GM08714 (cell line): ENCODE data around the gene EFCAB14.
A peak's percentile ranks its signal among the peaks of the same experiment; 100 is the strongest.
"Not testable (repeated sequence)": the region's sequence is repeated elsewhere in the genome, so short reads cannot be mapped to it uniquely, and the experiment has no call there.

Experiments
- H3K4me3 ChIP-seq: fragments of 200-500 bp; sonication (Bioruptor generic); 2 replicates; pipeline ENCODE4 v1.5.1; 2014; ENCODE audit warnings: mild to moderate bottlenecking, low read length, inconsistent platforms
- ZNF274 ChIP-seq: IDR thresholded peaks from 2 replicates; pipeline ENCODE4 v1.6.1; 2012; ENCODE audit warnings: mild to moderate bottlenecking, low read depth, low read length

The EFCAB14 gene, protein sequence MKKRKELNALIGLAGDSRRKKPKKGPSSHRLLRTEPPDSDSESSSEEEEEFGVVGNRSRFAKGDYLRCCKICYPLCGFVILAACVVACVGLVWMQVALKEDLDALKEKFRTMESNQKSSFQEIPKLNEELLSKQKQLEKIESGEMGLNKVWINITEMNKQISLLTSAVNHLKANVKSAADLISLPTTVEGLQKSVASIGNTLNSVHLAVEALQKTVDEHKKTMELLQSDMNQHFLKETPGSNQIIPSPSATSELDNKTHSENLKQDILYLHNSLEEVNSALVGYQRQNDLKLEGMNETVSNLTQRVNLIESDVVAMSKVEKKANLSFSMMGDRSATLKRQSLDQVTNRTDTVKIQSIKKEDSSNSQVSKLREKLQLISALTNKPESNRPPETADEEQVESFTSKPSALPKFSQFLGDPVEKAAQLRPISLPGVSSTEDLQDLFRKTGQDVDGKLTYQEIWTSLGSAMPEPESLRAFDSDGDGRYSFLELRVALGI

DNA sequence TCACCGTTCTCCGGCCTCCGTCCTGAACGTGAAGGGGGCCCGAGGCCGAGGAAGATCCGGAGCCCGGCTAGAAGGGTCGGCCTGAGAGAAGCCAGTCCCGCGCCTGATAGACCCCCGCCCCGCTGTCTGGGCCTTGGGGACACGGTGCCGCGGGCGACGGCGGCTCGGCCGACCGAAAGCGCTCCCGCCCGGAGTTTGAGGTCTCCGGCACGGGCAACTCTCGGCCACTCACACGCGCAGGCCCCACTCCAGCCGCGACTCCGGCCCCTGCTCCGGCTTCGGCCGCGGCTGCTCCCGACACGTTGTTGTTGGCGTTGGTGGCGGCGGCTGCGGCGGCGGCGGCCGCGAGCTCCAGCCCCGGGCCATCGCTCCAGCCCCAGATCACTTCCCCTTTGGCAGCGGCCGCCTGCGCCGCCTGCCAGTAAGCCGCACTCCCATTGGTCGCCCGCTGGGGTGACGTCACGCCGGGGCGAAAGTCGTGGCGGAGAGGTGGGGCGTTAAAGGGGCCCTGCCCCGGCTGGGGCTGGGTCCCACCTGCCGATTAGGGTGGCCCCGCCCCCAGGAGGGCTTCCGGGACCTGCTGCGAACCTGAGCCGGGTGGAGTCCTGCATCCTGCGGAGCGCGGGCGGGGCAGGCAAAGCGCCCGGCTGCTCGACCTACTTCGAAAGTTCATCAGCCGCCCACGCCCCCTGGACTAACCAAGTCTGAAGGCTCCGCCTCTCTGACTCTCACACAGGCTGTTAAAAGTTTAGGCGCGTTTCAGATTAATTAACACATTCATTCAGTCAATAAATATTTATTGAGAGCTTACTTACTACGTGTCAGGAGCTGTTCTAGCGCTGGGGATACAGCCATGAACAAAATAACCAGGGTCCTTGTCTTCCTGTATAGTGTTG lies at the start of gene EFCAB14:
TSS of gene EFCAB14 (minus strand) at position 388 of the 896 bp plus-strand sequence. CDS start 1,027 bp downstream, outside the sequence.
- peak within 1 kb of the TSS; percentile 83 for H3K4me3 ChIP-seq
- TF ChIP-seq ZNF274: no peak

DNA sequence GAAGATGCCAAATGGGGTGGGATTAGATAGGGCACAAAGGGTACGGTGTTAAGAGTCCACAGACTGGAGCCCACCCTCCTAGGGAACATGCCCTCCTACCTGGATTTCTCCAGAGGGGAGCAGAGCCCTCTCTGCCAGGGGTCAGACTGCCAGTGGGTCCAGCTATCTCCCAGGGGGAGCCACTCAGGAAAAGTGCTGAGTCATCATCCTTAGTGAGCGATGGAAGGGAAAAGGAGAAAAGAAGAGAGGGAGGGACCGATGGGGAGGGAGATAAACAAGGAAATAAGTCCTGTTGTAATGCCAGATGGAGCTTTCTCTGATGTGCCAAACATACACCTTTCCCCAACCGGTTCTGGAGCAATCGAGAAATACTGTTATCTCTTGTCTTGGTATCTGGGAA lies 49.5 kb upstream of the EFCAB14 start:
- H3K4me3 ChIP-seq: no peak overlapping the region
- no peak for TF ChIP-seq ZNF274

DNA sequence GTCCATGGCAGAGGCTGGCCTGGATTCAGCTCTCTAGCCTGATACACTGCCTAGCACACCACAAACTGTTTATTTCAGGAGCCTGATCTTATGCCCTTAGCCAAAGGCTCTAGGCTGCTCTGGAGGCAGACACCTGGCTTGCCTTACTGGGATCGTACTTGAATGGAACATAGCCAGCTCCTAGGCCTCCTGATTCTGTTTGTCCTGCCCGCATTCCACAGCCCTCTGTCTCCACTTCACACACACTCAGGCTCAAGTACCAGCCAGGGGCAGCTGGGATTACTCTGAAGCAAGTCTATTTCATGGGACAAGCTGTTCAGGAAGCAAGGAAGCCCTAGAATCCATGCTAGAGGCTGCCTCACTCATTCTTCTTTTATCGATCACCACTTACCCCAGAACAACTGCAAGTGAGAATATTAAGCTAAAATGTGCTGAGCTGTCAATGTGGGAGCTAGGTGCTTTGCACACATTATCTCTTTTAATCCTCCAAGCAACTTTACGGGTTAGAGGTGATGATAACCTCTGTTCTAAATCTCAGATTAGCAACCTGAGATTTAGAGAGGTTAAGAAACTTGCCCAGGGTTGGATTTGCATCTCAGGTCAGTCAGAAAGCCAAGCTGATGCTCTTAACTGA lies 48.9 kb upstream of the EFCAB14 start:
- no peak for TF ChIP-seq ZNF274
- H3K4me3 ChIP-seq: no peak overlapping the region

DNA sequence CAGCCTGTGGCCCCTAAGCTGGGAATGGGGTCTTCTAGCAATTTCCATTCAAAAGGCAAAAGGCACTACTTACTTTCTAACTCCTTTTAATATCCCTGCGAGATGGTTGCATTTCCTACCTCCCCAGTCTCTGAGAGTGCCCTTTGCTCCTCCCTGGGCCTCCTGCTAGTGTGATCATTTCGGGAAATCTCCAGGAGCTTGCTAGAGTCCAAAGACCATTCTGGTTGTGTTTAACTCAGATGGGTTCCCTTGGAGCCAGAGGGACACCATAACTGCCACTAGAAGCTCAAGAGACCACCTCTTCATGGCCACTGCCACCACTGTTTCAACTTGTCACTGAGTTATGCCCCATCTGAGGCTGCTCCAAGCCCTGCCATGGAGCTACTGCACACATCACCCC lies 45.5 kb upstream of the EFCAB14 start:
- TF ChIP-seq ZNF274: no peak
- no peak overlapping the region for H3K4me3 ChIP-seq

DNA sequence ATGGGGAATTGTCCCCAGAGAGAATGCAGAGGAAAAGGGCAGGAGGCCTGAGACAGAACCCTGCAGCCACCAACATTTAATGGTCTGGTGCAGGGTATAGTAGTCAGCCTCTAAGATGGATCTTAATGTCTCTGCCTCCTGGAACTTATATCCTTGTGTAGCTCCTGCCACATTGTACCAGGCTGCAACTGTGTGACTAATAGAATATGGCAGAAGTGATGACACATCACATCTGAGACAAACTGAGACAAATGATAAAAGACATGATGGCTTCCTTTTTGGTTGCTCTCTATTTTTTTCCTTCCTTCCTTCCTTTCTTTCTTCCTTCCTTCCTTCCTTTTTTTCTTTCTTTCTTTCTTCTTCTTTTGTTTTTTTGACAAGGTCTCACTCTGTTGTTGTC lies 42.8 kb upstream of the EFCAB14 start:
- no peak overlapping the region for H3K4me3 ChIP-seq
- TF ChIP-seq ZNF274: no peak

DNA sequence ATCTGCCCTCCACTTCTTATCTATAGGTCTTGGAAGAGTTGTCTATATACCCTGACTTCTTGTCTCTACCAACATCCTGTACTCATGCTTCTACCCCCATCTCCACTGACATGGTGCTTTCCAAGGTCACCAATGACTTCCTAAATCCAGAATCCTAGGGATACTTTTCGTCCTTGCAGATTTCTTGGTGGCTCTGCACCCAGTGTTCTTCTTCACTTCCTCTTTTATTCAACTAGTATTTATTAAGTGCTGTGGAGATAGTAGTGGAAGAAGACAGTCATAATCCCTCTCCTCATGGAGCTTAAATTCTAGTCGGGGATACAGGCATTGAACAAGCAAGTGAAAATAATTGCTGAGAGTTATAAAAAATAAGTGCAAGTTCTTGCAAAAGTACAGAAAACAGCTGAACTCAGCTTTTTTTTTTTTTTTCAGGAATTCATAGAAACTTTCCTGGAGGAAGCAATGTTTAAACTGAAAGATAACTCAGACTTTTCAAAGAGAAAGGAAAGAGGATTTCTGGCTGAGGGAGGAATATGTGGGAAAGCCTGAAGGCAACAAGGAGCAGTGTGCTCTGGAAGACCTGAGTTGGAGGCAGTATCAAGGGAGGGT lies 41.7 kb upstream of the EFCAB14 start:
- TF ChIP-seq ZNF274: no peak
- H3K4me3 ChIP-seq: no peak overlapping the region

DNA sequence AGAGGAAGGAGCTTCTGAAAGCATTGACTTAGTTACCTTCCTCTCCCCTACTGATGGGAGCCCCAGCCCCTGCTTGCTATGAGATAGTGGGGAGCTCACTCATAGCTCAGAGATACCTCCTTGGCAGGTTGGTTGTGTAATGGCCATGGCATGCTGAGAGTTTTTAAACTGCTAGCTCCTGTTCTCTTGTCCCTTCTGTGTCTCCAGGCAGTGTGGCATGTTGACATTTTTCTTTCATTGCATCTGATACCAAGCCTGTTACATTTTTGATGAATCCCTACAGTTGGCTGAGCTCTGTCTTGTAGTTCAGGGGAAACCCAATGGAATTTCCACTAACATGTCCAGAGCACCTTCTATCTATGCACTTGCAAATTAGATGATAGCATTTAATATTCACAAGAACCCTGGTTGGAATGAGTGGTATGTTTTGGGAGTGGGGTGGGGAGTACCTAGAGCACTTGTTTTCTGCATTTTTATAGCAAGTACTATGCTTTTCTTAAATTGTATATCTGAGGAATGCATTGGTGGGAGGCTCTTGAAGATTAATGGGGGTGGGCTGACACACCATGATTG lies 39.1 kb upstream of the EFCAB14 start:
- no peak for TF ChIP-seq ZNF274
- no peak overlapping the region for H3K4me3 ChIP-seq

DNA sequence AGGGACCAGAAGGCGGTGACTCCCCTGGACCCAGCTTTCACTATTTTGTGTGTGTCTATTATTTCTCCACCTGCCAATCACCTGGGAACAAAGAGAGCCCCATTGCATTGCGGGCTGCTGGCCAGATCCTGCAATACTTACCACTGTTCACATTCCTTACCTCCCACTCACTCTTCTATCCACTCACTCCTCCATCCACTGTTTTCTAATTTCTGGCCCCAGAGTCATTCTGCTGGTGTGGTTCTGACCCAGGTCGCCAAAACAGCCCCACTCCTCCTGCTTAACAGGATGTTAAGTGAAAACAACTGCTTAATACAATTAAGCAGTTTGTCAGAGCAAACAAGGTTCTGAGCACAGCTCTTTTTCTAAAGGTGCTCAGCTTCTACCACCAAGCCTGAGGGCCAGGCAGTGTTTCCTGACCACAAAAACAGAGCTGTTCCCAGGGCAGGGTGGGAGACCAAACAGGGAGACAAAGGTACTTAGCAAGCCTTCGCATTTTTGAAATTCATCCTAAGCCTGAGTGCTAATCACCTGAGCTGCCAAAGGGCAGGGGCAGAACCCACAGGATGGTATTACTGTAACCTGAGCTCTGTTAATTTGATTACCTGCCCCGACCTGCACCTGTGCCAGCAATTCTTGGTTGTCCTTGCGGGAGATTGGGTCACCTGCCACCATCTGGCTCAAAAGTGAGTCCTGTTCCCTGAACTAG lies 38.5 kb upstream of the EFCAB14 start:
- TF ChIP-seq ZNF274: no peak
- no peak overlapping the region for H3K4me3 ChIP-seq

DNA sequence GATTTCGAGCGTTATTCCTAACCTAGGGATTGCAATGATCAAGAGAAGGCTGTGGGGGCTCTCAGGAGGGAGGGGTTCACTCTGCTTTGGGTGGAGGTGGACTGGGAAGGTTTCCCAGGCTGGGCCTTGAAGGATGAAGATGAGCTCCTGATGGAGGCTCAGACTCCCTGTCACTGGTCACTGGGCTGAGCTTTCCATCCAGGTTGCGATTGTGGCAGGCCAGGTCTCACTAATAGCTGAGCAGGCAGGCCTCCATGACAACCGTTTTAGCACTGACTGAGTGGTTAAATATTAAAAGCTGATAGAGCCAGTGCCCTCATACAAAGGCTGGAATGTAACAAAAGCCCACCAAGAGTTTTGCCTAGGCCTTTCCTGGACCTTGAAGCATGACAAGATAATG lies 36.2 kb upstream of the EFCAB14 start:
- TF ChIP-seq ZNF274: no peak

DNA sequence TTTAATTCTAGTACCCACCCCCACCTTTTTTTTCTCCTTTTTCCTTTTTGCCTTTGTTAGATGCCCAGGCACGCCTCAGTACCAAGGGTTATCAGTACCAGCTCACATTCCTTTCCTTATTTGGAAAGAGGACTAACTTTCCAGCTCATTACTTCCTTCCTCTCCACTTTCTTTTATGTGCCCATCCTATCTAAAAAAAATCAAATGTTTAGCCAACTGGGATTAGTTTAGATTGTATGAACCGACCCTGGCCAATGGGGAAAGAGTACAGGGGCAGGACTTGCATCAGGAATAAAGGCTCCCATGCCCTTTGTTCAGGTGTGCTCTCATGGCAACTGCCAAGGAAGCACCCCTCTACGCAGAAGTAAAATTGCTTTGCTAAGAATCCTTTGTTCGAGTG lies 35.8 kb upstream of the EFCAB14 start:
- not testable (repeated sequence) for H3K4me3 ChIP-seq

More for the DNA sequence above, 36.2 kb upstream of the EFCAB14 start:
- no peak overlapping the region for H3K4me3 ChIP-seq

DNA sequence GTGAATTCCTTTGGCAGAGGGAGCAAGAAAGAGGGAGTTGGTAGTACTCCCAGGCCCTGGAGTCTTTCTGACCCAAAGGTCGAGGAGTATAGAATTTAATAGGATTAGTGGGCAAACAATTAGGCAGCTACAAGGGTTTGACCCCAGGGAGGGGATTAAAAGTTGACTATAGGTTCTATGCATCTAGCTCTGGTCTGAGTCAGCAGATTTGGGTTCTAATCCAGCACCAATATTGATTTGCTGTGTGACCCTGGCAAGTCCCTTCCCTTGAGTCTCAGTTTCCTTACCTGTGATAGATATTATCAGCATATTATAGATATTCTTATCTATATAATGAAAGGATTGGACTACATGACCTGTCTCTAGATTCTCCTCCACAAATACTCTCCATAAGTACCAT lies 35.1 kb upstream of the EFCAB14 start:
- TF ChIP-seq ZNF274: no peak
- no peak overlapping the region for H3K4me3 ChIP-seq

DNA sequence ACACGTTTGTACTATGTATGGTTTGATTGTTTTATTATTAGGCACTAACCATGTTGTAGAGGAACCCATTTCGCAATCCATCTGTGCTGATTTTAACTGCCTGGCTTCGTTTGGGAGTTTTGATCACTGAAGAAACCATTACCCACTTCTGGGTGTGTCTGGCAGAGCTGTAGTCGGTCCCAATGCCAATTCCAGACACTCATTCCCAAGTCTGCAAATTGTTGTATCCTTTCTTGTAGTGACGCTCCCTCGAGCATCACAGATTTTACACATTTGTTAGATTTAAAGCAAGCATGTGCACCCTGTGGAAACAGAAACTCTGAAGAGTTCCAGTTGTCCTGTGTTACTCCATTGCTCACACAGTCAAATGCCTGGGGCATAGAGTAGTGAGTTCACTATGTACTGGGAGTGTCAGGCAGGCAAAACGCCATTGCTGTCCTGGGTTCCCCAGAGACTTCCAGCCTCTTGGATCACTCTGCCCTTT lies 31.0 kb upstream of the EFCAB14 start:
- TF ChIP-seq ZNF274: no peak
- no peak overlapping the region for H3K4me3 ChIP-seq

DNA sequence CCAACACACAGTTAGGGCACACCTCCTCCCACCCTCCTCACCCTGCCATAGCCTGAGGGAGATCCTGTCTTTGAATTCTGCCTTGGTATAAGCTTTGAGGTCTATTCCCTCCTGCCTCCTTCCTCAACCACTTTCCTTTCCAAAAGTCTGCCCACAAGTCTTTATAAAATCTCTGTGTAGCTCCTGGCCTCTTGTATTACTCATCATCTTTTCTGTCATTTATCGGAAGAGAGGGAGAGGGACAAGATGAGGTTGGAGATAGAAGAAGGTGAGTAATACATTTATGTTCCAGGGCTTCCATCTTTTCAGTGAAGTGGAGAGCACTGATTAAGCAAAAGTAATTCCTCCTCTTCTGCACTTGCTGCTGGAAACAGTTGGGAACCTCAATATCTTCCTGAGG lies 30.5 kb upstream of the EFCAB14 start:
- TF ChIP-seq ZNF274: no peak
- no peak overlapping the region for H3K4me3 ChIP-seq
